ENCODE results near the gene AGO1. TPM values are rescaled to one million over a fixed set of nuclear protein-coding genes. Genes with fewer than 3 reads are reported as not detected.

Gene AGO1
- total RNA-seq, 6 donors from 2014 or later = 11.4 to 26.8 (median 22.9) TPM

GRCh38 chr1:35931446-35932157 is 48.6 kb downstream of the AGO1 start:
- no peak for TF ChIP-seq POLR2AphosphoS5 (IDR thresholded peaks at IDR 0.05)
- TF ChIP-seq, protein P1, sequence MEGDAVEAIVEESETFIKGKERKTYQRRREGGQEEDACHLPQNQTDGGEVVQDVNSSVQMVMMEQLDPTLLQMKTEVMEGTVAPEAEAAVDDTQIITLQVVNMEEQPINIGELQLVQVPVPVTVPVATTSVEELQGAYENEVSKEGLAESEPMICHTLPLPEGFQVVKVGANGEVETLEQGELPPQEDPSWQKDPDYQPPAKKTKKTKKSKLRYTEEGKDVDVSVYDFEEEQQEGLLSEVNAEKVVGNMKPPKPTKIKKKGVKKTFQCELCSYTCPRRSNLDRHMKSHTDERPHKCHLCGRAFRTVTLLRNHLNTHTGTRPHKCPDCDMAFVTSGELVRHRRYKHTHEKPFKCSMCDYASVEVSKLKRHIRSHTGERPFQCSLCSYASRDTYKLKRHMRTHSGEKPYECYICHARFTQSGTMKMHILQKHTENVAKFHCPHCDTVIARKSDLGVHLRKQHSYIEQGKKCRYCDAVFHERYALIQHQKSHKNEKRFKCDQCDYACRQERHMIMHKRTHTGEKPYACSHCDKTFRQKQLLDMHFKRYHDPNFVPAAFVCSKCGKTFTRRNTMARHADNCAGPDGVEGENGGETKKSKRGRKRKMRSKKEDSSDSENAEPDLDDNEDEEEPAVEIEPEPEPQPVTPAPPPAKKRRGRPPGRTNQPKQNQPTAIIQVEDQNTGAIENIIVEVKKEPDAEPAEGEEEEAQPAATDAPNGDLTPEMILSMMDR (IDR thresholded peaks at IDR 0.05) = no peak
- TF ChIP-seq EP300 (IDR thresholded peaks at IDR 0.05) = no peak
- no peak for TF ChIP-seq POLR2A (IDR thresholded peaks at IDR 0.05)
- DNase-seq = peak in 1 of 2 donors; percentile 49
- Histone ChIP-seq H3K27ac (peak overlapping the region; percentile 98 to 99 (median 98)), H3K4me3 (peak overlapping the region; percentile 50 to 92 (median 76)), H3K27me3 (no peaks in the 10 kb centered on the region), H3K9me3 (no peaks in the 10 kb centered on the region), H3K36me3 (no peaks in the 10 kb centered on the region), H3K4me1 (peaks cover 19 to 37% (median 31%) of the 10 kb centered on the region in 4 donors)
- WGBS, 2 donors = 0 to 1% methylated on average over 20 to 25 of the region's 28 CpGs
- peak; percentile 16 to 32 for ATAC-seq (ENCODE audit: low FRiP score in 2 of 2)

- DNase-seq (no peak), ATAC-seq (ENCODE audit: low FRiP score in 2 of 2) (no peak)
- H3K27me3 ChIP-seq = no peaks in the 10 kb centered on the region
- H3K36me3 ChIP-seq = no peaks in the 10 kb centered on the region
- TF ChIP-seq EP300 (IDR thresholded peaks at IDR 0.05) (no peak), POLR2AphosphoS5 (IDR thresholded peaks at IDR 0.05) (no peak), POLR2A (IDR thresholded peaks at IDR 0.05) (no peak)
- TF ChIP-seq, protein P1 (IDR thresholded peaks at IDR 0.05) = no peak
- peaks cover 19 to 37% (median 31%) of the 10 kb centered on the region in 4 donors for H3K4me1 ChIP-seq
- H3K9me3 ChIP-seq = no peaks in the 10 kb centered on the region
- H3K4me3 ChIP-seq = peak overlapping the region in 3 of 4 donors; percentile 63 to 92 (median 89)
- peak overlapping the region in 2 of 4 donors; percentile 98 to 99 for H3K27ac ChIP-seq
- 44 to 54% methylated on average over 7 of the region's 7 CpGs for WGBS, 2 donors
These were observed 49.2 kb downstream of the AGO1 start for GRCh38 chr1:35932158-35932636.

DNA sequence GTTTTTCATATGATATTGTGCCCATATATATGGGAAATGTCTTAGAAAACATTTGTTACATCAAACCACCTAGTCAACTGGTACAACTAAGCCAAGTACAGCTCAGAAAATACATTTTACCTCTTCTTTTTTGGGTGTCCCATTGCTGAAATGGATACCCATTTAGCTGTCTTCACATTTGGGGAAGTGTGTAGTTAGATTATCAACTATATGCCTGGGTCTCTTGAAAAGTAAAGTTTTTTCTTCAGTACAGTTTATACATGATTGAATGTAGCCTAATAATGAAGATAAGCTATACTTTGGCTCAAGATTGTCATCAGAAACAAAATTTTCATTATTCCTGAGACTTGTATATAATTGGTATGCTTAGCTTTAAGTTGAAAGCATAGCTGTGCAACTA is 49.9 kb downstream of the AGO1 start:
- Histone ChIP-seq H3K4me3 (no peak overlapping the region), H3K36me3 (no peaks in the 10 kb centered on the region), H3K4me1 (peaks cover 19 to 37% (median 31%) of the 10 kb centered on the region in 4 donors), H3K9me3 (no peaks in the 10 kb centered on the region), H3K27me3 (no peaks in the 10 kb centered on the region), H3K27ac (no peak overlapping the region)
- DNase-seq (no peak), ATAC-seq (ENCODE audit: low FRiP score in 2 of 2) (no peak)
- no peak for TF ChIP-seq POLR2AphosphoS5 (IDR thresholded peaks at IDR 0.05)
- TF ChIP-seq, protein P1 (IDR thresholded peaks at IDR 0.05) = no peak

GRCh38 chr1:35935442-35936388 is 52.7 kb downstream of the AGO1 start:
- no peak overlapping the region for H3K27ac ChIP-seq
- H3K4me3 ChIP-seq = no peak overlapping the region
- no peak for DNase-seq
- peaks cover 12 to 29% (median 23%) of the 10 kb centered on the region in 4 donors for H3K4me1 ChIP-seq
- WGBS, 2 donors = 63 to 68% methylated on average over 2 of the region's 2 CpGs
- H3K9me3 ChIP-seq = no peaks in the 10 kb centered on the region
- TF ChIP-seq POLR2AphosphoS5 (IDR thresholded peaks at IDR 0.05) = no peak
- TF ChIP-seq POLR2A (IDR thresholded peaks at IDR 0.05) = no peak
- TF ChIP-seq EP300 (IDR thresholded peaks at IDR 0.05) = no peak
- TF ChIP-seq, protein P1 (IDR thresholded peaks at IDR 0.05) = no peak
- H3K36me3 ChIP-seq = no peaks in the 10 kb centered on the region
- no peak for ATAC-seq (ENCODE audit: low FRiP score in 2 of 2)
- no peaks in the 10 kb centered on the region for H3K27me3 ChIP-seq

Measured in upper lobe of left lung (tissue), 6 donors.